K562 (cell line): ENCODE data around the gene CYP21A2.
"Not testable (repeated sequence)": the region's sequence is repeated elsewhere in the genome, so short reads cannot be mapped to it uniquely, and the experiment has no call there.

Experiments
- CBX3 ChIP-seq, 2 experiments: IDR thresholded peaks; 1 replicate in 1 of 2; 2 replicates in 1 of 2; pipeline ENCODE4 v1.6.1; 2012; ENCODE audit warnings: inconsistent platforms in 2 of 2, low read length in 2 of 2, borderline replicate concordance in 1 of 2, control low read depth in 1 of 2
- CHD1 ChIP-seq: fragments of 200-600 bp; sonication (generic); IDR thresholded peaks from one replicate; pipeline ENCODE4 v1.6.1; 2012; ENCODE audit warnings: mild to moderate bottlenecking, moderate library complexity, low read length, inconsistent platforms
- DPF2 ChIP-seq: fragments of 450-650 bp; IDR thresholded peaks from 2 replicates; pipeline ENCODE4 v1.6.1; 2016
- EGR1 ChIP-seq: fragments of 450-650 bp; conservative IDR thresholded peaks from 2 replicates; pipeline ENCODE4 v1.6.1; 2017; ENCODE audit warnings: mild to moderate bottlenecking
- ETS2 ChIP-seq: IDR thresholded peaks from 2 replicates; pipeline ENCODE4 v1.6.1; 2016; ENCODE audit warnings: borderline replicate concordance, missing genetic modification characterization, mild to moderate bottlenecking, moderate library complexity, missing compliant biosample characterization; ENCODE audit not compliant: poor library complexity, severe bottlenecking
- FOXK1 ChIP-seq: sonication (generic); formaldehyde crosslinking; IDR thresholded peaks from 2 replicates; pipeline ENCODE4 v1.8.0; 2022; ENCODE audit warnings: missing genetic modification reagents, mild to moderate bottlenecking, borderline replicate concordance
- POLR2B ChIP-seq: fragments of 450-650 bp; IDR thresholded peaks from 2 replicates; pipeline ENCODE4 v1.6.1; 2018; ENCODE audit warnings: low read depth; ENCODE audit not compliant: partially characterized antibody
- PPARD ChIP-seq: fragments of 250-450 bp; sonication (Bioruptor Pico); IDR thresholded peaks from 2 replicates; pipeline ENCODE4 v1.8.0; 2022; ENCODE audit warnings: inconsistent platforms, mild to moderate bottlenecking, moderate library complexity
- SMAD3 ChIP-seq: fragments of 450-650 bp; formaldehyde crosslinking; conservative IDR thresholded peaks from 2 replicates; pipeline ENCODE4 v1.4.0; 2020; ENCODE audit warnings: mild to moderate bottlenecking
- SRSF3 ChIP-seq: fragments of 200-400 bp; formaldehyde crosslinking; IDR thresholded peaks from 2 replicates; pipeline ENCODE4 v1.6.1; 2016; ENCODE audit warnings: mild to moderate bottlenecking, low read length, moderate library complexity; ENCODE audit not compliant: insufficient read depth
- ZBTB1 ChIP-seq: sonication (generic); formaldehyde crosslinking; IDR thresholded peaks from 2 replicates; pipeline ENCODE4 v1.8.1; 2023; ENCODE audit warnings: missing genetic modification reagents, low read depth, mild to moderate bottlenecking, borderline replicate concordance
- TF ChIP-seq, protein P1 (sequence below): fragments of 450-650 bp; IDR thresholded peaks from 2 replicates; pipeline ENCODE4 v1.6.1; 2016
- TF ChIP-seq, protein P2 (sequence below), 3 experiments: IDR thresholded peaks in 2 of 3; conservative IDR thresholded peaks in 1 of 3; 2 replicates each; pipeline ENCODE4 v1.5.1; 2011 to 2012; ENCODE audit warnings: low read length in 3 of 3, mild to moderate bottlenecking in 3 of 3, control low read depth in 2 of 3, improper control_type of control experiment in 1 of 3, inconsistent platforms in 1 of 3, low read depth in 1 of 3, mixed read lengths in 1 of 3, moderate library complexity in 1 of 3; ENCODE audit not compliant: insufficient read depth in 2 of 3
- TF ChIP-seq, protein P3 (sequence below): sonication (generic); formaldehyde crosslinking; IDR thresholded peaks from 2 replicates; pipeline ENCODE4 v1.8.1; 2023; ENCODE audit warnings: mild to moderate bottlenecking, missing genetic modification reagents

DNA sequence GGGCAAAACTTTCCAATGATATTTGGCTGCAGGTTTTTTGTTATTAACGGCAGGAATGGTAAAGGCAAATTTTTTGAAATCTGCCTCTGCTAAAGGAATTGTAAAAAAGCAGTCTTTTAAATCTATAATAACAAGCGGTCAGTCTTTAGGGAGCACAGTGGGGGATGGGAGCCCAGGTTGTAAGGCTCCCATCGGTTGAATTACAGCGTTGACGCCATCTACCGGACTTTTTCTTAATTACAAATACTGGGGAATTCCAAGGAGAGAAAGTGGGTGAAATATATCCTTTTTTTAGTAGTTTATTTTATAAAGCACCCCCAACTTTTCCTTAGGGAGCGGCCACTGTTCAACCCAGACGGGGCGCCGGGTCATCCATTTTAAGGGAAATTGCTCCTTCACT is 16.1 kb upstream of the CYP21A2 start:
- TF ChIP-seq, protein P1, sequence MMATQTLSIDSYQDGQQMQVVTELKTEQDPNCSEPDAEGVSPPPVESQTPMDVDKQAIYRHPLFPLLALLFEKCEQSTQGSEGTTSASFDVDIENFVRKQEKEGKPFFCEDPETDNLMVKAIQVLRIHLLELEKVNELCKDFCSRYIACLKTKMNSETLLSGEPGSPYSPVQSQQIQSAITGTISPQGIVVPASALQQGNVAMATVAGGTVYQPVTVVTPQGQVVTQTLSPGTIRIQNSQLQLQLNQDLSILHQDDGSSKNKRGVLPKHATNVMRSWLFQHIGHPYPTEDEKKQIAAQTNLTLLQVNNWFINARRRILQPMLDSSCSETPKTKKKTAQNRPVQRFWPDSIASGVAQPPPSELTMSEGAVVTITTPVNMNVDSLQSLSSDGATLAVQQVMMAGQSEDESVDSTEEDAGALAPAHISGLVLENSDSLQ = not testable (repeated sequence)
- TF ChIP-seq, protein P2, sequence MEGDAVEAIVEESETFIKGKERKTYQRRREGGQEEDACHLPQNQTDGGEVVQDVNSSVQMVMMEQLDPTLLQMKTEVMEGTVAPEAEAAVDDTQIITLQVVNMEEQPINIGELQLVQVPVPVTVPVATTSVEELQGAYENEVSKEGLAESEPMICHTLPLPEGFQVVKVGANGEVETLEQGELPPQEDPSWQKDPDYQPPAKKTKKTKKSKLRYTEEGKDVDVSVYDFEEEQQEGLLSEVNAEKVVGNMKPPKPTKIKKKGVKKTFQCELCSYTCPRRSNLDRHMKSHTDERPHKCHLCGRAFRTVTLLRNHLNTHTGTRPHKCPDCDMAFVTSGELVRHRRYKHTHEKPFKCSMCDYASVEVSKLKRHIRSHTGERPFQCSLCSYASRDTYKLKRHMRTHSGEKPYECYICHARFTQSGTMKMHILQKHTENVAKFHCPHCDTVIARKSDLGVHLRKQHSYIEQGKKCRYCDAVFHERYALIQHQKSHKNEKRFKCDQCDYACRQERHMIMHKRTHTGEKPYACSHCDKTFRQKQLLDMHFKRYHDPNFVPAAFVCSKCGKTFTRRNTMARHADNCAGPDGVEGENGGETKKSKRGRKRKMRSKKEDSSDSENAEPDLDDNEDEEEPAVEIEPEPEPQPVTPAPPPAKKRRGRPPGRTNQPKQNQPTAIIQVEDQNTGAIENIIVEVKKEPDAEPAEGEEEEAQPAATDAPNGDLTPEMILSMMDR (IDR thresholded peaks at IDR 0.05 in 2 of 3, conservative IDR thresholded peaks at IDR 0.05 in 1 of 3; ENCODE audit: insufficient read depth in 2 of 3, low read depth in 1 of 3, low read length in 3 of 3) = not testable (repeated sequence)
- TF ChIP-seq ETS2 (tag); CBX3 (IDR thresholded peaks at IDR 0.05; ENCODE audit: borderline replicate concordance in 1 of 2, low read length in 2 of 2); DPF2; ZBTB1 (CRISPR knock-in tag); PPARD (CRISPR knock-in tag); EGR1; POLR2B; CHD1; SMAD3 (CRISPR knock-in tag); SRSF3; FOXK1 (CRISPR knock-in tag): not testable (repeated sequence)
- TF ChIP-seq, protein P3, sequence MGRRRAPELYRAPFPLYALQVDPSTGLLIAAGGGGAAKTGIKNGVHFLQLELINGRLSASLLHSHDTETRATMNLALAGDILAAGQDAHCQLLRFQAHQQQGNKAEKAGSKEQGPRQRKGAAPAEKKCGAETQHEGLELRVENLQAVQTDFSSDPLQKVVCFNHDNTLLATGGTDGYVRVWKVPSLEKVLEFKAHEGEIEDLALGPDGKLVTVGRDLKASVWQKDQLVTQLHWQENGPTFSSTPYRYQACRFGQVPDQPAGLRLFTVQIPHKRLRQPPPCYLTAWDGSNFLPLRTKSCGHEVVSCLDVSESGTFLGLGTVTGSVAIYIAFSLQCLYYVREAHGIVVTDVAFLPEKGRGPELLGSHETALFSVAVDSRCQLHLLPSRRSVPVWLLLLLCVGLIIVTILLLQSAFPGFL (CRISPR knock-in tag) = not testable (repeated sequence)
